Measurements from ENCODE around the gene AKT3. TPM values are rescaled to one million over a fixed set of nuclear protein-coding genes. Genes with fewer than 3 reads are reported as not detected.

The AKT3 gene
- polyA plus RNA-seq, 3 donors from 2014 or later: 2.5 to 7.3 (median 5.2) TPM

DNA sequence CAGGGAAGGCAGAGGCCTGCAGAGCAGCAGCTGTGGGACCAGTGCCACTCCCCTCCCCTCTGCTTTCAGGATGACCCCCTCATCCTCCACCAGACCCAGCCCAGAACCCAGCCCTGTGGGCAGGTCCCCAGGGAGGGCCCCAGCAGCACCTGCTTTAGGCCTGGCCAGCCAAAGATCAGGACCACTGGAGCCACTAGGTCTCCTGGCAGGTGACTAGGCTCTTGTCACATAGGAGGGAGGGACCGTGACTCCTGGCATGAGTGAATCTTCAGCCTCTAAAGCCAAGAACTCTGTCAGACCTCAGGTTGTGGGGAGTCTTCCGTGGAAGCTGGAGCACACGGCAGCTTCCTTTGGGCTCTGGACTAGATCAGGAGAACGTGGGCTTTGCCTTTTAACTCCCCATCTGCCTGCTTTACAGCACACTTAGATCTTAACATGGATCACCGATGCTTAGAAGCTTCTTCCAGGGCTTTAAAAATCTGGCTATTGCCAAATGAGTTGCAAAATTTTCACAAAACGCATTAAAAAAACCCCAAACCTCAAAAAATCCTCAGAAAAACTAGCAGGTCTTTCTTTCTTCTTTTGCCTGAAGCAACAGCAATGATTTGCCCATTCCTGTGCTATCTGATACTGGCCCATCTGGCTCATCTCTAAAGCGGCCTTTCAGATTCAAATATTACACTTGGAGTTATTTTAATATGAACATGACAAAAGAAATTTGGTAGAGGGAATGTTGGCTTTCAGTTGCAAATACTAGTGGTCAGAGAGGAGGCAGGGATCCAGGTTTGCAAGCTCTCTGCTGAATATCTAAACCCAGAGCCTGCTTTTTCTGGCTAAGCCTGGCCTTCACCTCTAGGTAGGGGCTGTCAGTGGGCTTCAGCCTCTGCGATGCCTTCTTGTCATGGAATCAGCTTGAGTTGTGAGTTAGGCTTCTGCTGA, 359.0 kb downstream of the AKT3 start:
- no peak for DNase-seq
- peak overlapping the region in 1 of 6 donors; percentile 62 for H3K27ac Mint-ChIP-seq

DNA sequence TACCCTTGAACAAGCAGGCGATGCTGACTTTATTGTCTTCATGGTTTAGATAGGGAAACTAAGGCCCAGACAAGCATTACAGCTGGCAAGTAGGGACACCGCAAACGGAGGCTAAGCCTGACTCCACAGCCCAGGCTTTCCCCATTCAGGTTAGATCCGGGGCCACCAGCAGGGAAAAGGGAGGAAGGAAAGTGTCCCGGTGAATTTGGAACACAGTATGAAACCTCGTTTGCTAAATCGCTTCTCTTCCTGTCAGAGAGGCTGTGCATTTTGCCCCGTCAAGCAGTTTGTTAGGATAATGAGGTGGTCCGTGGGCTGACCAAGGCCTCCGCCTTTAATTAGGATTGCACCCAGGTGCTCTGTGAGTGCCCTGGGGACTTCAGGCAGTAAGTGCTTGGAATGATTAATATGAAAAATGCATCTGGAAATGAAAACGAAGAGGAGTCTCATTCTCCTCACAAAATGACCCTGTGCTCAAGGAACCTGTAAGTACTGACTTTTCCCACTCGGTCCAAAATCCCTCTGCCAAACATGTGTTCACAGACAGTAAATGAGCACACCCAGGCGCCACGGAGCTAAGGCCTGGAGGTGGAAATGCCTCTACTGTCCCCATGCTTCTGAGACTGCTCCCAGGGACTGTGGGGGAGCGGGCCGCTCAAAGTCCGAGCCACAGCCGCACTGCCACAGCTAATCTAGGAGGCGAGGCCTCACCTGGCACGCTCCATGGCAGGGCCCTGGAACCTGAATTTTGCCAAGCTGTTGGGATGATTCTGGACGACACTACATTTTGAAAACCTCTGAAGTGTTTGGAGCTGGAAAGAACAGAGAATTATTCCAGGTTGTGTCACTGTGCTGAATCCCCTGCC, 360.1 kb downstream of the AKT3 start:
- no peak for DNase-seq
- Mint-ChIP-seq H3K27me3 (ENCODE audit: low read depth in 3 of 3) (peaks cover 6 to 20% (median 7%) of the 10 kb centered on the region in 3 donors), H3K4me1 (no peaks in the 10 kb centered on the region), H3K36me3 (peaks cover 0 to 5% (median 0%) of the 10 kb centered on the region in 3 donors), H3K9me3 (no peaks in the 10 kb centered on the region), H3K27ac (peak overlapping the region in 1 of 6 donors; percentile 30), H3K4me3 (no peak overlapping the region)

More for the DNA sequence above, 359.0 kb downstream of the AKT3 start:
- no peaks in the 10 kb centered on the region for H3K9me3 Mint-ChIP-seq
- peaks cover 5% of the 10 kb centered on the region in 2 donors for H3K4me1 Mint-ChIP-seq
- H3K36me3 Mint-ChIP-seq: peaks cover 0 to 5% (median 3%) of the 10 kb centered on the region in 3 donors
- H3K4me3 Mint-ChIP-seq: no peak overlapping the region
- peaks cover 6 to 20% (median 7%) of the 10 kb centered on the region in 3 donors for H3K27me3 Mint-ChIP-seq (ENCODE audit: low read depth in 3 of 3)

DNA sequence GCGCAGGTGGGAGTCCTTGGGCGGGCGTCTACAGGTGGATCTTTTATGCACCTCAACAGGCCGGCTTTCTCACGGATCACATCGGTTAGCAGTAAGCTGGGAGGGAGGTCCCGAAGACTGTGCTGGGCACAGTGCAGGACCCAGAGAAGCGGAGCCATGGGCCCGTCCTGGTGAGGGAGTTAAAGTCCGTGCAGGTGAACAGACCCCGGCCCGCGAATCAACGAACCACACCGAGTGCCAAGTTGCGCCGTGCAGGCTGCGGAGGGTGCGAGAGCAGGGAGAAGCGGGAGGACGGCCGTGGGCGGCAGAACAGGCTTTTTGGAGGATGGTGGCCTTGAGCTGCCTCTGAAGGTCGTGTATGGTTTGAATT, 360.9 kb downstream of the AKT3 start:
- Mint-ChIP-seq H3K27me3 (ENCODE audit: low read depth in 3 of 3) (peaks cover 6 to 13% (median 7%) of the 10 kb centered on the region in 3 donors), H3K27ac (peak overlapping the region in 1 of 6 donors; percentile 37), H3K4me1 (no peaks in the 10 kb centered on the region), H3K4me3 (no peak overlapping the region), H3K36me3 (peaks cover 0 to 5% (median 0%) of the 10 kb centered on the region in 3 donors), H3K9me3 (no peaks in the 10 kb centered on the region)
- no peak for DNase-seq

DNA sequence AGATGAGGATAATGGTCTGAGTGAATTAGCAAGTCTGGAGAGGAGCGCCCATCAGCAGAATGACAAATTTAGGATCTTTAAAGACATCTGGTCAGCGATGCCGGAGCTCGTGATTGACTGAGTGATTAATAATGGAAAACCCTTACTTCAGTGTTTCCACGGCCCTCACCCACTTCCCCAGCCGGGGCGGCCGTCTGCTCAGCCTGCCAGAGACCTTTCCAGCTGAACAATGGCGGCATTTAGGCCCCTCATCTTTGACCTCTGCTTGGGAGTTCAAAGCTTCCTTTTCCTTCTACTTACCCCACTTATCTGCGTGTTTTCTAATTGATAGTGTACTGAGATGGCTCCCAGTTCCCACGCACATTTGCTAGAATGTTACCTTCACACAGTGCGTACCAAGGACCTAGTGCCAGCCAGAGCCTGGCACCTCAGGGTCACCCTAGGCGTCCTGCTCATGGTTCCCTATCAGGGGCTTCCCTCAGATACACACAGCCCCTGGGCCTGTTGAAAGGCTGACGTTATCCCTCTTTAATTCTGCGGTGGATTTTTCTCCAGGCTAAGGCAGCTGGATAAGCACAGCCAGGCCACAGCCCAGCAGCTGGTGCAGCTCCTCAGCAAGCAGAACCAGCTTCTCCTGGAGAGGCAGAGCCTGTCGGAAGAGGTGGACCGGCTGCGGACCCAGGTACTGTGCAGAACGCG, 361.4 kb downstream of the AKT3 start:
- no peak overlapping the region for H3K4me3 Mint-ChIP-seq
- no peak overlapping the region for H3K27ac Mint-ChIP-seq
- no peak for DNase-seq
- H3K4me1 Mint-ChIP-seq: peaks cover 0 to 4% of the 10 kb centered on the region in 2 donors
- H3K9me3 Mint-ChIP-seq: no peaks in the 10 kb centered on the region
- H3K36me3 Mint-ChIP-seq: peaks cover 0 to 4% (median 0%) of the 10 kb centered on the region in 3 donors
- H3K27me3 Mint-ChIP-seq (ENCODE audit: low read depth in 3 of 3): peaks cover 7 to 13% (median 7%) of the 10 kb centered on the region in 3 donors

DNA sequence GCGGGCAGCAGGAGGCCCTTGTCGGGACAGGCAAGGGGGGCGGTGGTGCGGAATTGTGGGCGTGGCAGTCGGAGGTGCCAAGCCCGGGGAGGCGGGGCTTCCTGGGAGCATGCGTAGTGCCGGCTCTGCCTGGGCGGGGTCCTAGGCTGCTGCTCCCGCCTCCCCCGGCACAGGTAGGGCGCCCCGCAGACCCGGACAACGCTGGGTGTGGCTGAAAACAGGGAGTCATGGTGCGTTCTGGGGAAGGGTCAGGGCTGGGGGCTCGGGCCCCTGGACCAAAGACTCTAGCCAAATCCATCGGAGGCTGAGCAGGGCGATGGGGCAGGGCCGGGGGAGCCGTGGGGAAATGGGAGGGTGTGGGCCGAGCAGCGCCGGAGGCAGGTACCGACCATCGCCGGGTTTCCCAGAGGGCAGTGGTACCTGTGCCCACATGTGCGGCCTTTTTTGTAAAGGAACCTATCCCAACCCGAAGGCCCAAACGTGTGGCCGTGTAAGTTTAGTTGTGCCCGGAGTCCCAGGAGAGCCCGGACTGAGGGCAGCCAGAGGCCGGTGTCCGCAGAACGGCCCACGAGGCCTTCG, 362.3 kb downstream of the AKT3 start:
- Mint-ChIP-seq H3K36me3 (no peaks in the 10 kb centered on the region), H3K9me3 (no peaks in the 10 kb centered on the region), H3K4me3 (peak overlapping the region in 1 of 5 donors; percentile 33), H3K4me1 (peaks cover 3 to 7% of the 10 kb centered on the region in 2 donors), H3K27ac (no peak overlapping the region), H3K27me3 (ENCODE audit: low read depth in 3 of 3) (peaks cover 9 to 10% (median 9%) of the 10 kb centered on the region in 3 donors)
- no peak for DNase-seq

DNA sequence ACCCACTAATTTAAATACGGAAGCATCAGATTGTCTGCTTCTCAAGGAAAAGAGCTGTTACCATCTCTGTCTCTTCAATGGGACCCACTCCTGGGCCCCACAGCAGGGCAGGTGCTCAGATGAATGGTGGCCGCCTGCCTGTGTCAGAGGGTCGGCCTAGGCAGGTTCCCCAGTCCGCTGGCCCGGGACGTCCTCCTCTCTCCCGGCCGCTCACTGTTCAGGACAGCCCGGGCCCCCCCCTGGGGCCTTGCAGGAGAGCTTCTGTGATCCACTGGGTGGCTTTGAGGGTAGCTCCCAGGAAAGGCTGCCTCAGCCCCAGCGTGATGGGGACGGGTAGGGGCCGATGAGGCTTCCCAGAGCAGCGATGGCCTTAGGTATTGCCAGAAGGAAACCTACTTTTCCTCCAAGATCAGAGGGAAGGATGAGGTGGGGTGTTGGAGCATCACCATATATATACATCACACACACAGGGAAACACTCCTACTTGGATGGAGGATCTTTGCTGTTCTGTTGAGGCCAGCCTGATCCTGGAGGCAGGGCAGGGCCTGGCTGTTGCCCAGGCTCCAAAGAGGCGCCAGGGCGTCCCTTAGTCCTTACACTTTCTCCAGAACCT, 362.9 kb downstream of the AKT3 start:
- H3K4me1 Mint-ChIP-seq: peaks cover 9 to 13% of the 10 kb centered on the region in 2 donors
- H3K36me3 Mint-ChIP-seq: no peaks in the 10 kb centered on the region
- peaks cover 10 to 15% (median 13%) of the 10 kb centered on the region in 3 donors for H3K27me3 Mint-ChIP-seq (ENCODE audit: low read depth in 3 of 3)
- no peak overlapping the region for H3K27ac Mint-ChIP-seq
- no peaks in the 10 kb centered on the region for H3K9me3 Mint-ChIP-seq
- no peak for DNase-seq
- peak overlapping the region in 1 of 5 donors; percentile 33 for H3K4me3 Mint-ChIP-seq

DNA sequence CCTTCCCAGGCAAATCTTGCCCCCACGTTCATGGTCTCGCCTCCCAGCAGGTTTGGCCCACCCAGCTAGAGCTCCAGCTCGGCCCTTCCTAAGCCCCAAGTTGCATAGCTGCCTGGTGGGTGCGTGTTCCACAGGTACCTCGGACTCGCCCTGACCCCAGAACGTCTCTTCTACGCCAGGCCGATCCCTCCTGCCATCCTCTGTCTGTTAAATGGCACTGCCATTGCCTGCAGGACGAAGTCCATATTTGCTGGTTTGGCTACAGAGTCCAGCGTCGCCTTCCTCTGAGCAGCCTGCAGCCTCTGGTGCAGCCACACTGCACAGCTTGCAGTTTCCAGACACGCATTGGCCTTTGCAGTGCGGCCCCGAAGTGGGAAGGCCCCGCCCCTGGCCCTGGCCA, 366.1 kb downstream of the AKT3 start:
- Mint-ChIP-seq H3K36me3 (no peaks in the 10 kb centered on the region), H3K4me3 (peak overlapping the region; percentile 82 to 90 (median 86)), H3K27me3 (ENCODE audit: low read depth in 3 of 3) (peaks cover 10 to 15% (median 12%) of the 10 kb centered on the region in 3 donors), H3K27ac (peak overlapping the region in 1 of 6 donors; percentile 53), H3K9me3 (no peaks in the 10 kb centered on the region), H3K4me1 (peaks cover 20 to 22% of the 10 kb centered on the region in 2 donors)
- no peak for DNase-seq

DNA sequence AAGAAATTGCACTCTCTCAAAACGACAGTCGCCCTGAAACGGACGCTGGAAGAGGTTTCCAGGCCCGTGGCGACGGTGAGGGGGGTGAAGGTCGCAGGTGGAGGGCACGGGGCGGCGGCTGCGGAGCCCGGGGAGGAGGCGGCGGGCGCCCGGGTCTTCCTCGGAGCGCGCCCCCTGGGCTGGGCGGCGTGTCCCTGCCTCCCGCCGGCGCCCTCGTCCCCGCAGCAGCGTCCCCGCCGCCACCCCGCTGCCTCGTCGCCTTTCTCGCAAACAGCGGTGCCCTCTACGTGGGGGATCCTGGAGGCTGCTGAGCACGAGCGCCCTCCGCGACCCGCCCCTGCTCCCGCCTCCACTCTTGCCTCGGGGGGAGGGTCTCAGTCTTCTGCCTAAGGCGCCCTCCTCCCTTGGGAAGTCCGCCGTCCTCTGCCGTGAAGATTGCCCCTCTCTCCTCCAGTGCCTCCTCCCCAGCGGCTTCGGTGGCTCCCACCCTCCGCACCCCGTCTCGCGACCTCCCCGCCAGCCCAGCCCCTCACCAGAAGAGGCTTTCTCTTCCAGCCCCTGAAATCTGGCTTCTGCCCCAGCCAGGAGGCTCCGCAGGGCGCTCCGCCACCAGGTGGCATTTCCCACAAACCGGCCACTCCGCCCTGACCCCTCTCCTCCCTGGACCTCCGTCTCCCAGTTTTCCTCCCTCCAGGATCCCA, 366.8 kb downstream of the AKT3 start:
- Mint-ChIP-seq H3K4me1 (peaks cover 20 to 22% of the 10 kb centered on the region in 2 donors), H3K4me3 (peak overlapping the region; percentile 85 to 90 (median 86)), H3K9me3 (no peaks in the 10 kb centered on the region), H3K36me3 (no peaks in the 10 kb centered on the region), H3K27me3 (ENCODE audit: low read depth in 3 of 3) (peaks cover 7 to 12% (median 12%) of the 10 kb centered on the region in 3 donors), H3K27ac (peak overlapping the region in 4 of 6 donors; percentile 46 to 82 (median 58))
- peak; percentile 15 to 35 (median 31) for DNase-seq

DNA sequence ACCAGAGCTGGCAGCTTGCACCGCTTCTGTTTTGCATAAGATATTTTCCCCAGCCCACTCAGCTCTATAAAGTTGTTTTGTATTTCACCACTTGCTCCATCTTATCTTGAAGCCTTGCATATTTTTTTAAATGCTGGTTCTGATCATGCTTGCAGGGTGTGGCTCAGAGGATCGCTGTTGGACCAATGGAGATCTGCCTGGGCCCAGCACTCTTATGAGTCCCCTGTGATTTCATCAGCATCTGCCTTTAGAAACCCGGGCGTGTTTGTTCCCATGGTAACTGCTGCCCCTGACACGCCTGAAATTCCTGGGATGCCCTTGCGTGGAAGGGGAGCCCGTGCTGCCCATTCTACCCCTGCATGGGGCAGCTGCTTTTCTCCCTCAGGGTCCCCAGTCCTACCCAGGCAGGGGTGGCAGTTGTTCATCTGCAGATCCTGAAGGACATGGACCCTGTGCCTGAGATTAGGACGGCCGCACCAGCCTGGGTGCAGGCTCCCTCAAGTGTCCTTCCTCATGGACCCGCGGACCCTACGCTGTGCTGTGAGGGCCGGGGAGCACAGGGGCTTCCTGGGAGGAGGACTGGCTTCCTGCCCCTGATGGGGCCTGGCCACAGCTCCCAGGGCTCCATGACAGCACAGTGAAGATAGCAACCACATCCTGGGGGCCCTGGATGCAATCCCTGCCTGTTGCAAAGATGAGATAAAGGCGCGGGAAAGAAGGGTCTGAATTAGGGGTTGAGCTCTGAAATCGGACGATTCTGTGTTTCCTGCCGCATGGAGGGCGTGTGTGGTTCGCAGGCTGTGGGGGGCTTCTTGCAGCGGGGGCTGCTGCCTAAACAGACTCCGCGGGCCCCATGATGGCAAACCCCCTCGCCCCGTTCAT, 367.7 kb downstream of the AKT3 start:
- DNase-seq: peak in 1 of 3 donors; percentile 18
- Mint-ChIP-seq H3K9me3 (no peaks in the 10 kb centered on the region), H3K36me3 (no peaks in the 10 kb centered on the region)

DNA sequence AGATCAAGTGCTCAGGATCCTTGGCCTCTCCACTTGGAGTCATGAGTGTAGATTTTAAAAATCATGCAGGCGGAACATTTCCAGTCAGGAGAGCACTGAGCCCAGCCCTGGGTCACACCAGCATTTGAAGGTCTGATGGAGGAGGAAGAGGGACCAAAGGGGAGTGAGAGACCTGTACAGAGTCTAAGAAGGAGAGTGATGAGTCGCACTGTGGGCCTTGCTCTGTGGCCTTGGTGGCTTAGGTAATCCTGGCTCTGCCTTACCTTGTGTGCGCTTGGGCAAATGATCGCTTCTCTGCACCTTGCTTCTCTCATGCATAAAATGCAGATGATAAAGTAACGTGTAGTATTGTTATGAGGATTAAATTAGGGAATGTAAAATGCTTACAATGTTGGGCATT, 368.9 kb downstream of the AKT3 start:
- H3K27me3 Mint-ChIP-seq (ENCODE audit: low read depth in 3 of 3): peaks cover 4 to 8% (median 5%) of the 10 kb centered on the region in 3 donors
- H3K27ac Mint-ChIP-seq: peak overlapping the region in 1 of 6 donors; percentile 41
- H3K4me3 Mint-ChIP-seq: peak overlapping the region in 3 of 5 donors; percentile 10 to 43 (median 43)

More for the DNA sequence above, 367.7 kb downstream of the AKT3 start:
- H3K4me1 Mint-ChIP-seq: peaks cover 20 to 22% of the 10 kb centered on the region in 2 donors
- H3K27ac Mint-ChIP-seq: peak overlapping the region in 3 of 6 donors; percentile 46 to 62 (median 50)
- H3K4me3 Mint-ChIP-seq: peak overlapping the region; percentile 85 to 90 (median 86)
- H3K27me3 Mint-ChIP-seq (ENCODE audit: low read depth in 3 of 3): peaks cover 6 to 12% (median 10%) of the 10 kb centered on the region in 3 donors

DNA sequence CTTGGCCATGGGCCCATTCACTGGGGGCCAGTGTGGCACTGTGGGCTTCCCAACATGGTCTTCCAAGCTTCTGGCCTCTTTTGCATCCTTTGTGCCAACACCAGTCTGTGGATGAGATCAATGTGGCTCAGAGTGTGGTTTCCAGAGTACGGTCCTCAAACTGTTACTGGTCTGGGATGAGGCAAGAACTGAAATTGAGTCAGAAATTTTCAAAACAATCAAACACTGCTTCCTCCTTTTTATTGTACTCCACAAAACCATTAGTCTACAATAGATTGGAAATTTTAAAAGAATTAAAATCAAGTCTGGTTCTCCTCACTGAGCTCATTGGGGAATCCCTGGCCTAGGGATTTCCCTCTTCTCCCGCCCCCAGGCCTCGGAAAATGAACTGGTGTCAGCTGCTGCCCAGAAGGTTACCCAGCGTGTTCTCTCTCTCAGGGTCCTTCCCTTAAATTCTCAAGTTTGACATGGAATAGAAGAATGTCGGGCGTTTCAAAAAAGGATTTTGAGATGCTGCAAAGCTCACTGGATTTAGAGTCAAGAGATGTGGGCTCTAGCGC, 372.2 kb downstream of the AKT3 start:
- Mint-ChIP-seq H3K4me3 (no peak overlapping the region), H3K36me3 (no peaks in the 10 kb centered on the region), H3K27ac (peak overlapping the region in 1 of 6 donors; percentile 36), H3K9me3 (no peaks in the 10 kb centered on the region), H3K4me1 (peaks cover 25 to 31% of the 10 kb centered on the region in 2 donors), H3K27me3 (ENCODE audit: low read depth in 3 of 3) (peaks cover 2 to 6% (median 4%) of the 10 kb centered on the region in 3 donors)
- no peak for DNase-seq

More for the DNA sequence above, 368.9 kb downstream of the AKT3 start:
- Mint-ChIP-seq H3K9me3 (no peaks in the 10 kb centered on the region), H3K36me3 (no peaks in the 10 kb centered on the region), H3K4me1 (peaks cover 20 to 22% of the 10 kb centered on the region in 2 donors)
- DNase-seq: no peak
